PC-3 (cell line): ENCODE measurements around the gene RFC2.

ENCODE experiments used
- EZH2phosphoT487 ChIP-seq: fragments of 300-600 bp; sonication (generic); IDR thresholded peaks from 2 replicates; pipeline ENCODE4 v1.6.1; 2018; ENCODE audit warnings: mild to moderate bottlenecking, antibody characterized with exemption, low read length, borderline replicate concordance
- TF ChIP-seq, protein P1 (sequence below): fragments of 300-600 bp; sonication (generic); conservative IDR thresholded peaks from 2 replicates; pipeline ENCODE4 v1.5.1; 2017; ENCODE audit warnings: antibody characterized with exemption, low read depth, mild to moderate bottlenecking, low read length

DNA sequence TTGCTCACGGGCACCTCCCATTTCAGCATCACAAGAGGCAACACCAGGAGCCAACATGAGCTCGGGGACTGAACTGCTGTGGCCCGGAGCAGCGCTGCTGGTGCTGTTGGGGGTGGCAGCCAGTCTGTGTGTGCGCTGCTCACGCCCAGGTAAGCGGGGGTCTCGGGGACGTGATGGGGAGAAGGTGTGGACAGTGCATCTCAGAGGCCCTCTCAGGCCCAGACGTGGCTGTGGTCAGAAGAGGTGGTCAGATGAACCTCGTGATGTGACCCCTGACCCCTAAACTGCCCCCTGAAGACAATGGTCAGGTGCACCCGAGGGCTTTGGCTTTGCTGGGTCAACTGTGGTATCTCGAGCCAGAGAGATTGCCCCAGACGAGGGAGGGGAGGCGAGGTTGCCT lies 38.3 kb downstream of the RFC2 start:
- TF ChIP-seq, protein P1, sequence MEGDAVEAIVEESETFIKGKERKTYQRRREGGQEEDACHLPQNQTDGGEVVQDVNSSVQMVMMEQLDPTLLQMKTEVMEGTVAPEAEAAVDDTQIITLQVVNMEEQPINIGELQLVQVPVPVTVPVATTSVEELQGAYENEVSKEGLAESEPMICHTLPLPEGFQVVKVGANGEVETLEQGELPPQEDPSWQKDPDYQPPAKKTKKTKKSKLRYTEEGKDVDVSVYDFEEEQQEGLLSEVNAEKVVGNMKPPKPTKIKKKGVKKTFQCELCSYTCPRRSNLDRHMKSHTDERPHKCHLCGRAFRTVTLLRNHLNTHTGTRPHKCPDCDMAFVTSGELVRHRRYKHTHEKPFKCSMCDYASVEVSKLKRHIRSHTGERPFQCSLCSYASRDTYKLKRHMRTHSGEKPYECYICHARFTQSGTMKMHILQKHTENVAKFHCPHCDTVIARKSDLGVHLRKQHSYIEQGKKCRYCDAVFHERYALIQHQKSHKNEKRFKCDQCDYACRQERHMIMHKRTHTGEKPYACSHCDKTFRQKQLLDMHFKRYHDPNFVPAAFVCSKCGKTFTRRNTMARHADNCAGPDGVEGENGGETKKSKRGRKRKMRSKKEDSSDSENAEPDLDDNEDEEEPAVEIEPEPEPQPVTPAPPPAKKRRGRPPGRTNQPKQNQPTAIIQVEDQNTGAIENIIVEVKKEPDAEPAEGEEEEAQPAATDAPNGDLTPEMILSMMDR, result no peak
- TF ChIP-seq EZH2phosphoT487, result no peak
